CD4-positive, alpha-beta T cell (primary cell): ENCODE data around the gene SCN3B. TPM values are rescaled to one million over a fixed set of nuclear protein-coding genes. Genes with fewer than 3 reads are reported as not detected.

ENCODE experiments used
- ATAC-seq: fragments of 200-7000 bp; cut with Tn5 transposase; one replicate; pipeline ENCODE4 v1.10.0; 2022; ENCODE audit warnings: mild to moderate bottlenecking; ENCODE audit not compliant: poor library complexity
- CTCF ChIA-PET: fragments of 350-600 bp; sonication (Branson Sonifier 250); formaldehyde crosslinking; loops from one replicate; lab custom pipeline; 2021; ENCODE audit warnings: antibody characterized with exemption, inconsistent platforms; lab: Charles Lee
- POLR2A ChIA-PET: fragments of 350-600 bp; sonication (Branson Sonifier 250); formaldehyde crosslinking; loops from one replicate; lab custom pipeline; 2021; ENCODE audit warnings: antibody characterized with exemption, inconsistent platforms; lab: Charles Lee
- DNase-seq, 14 experiments: peaks; one replicate each; pipeline ENCODE4 v3.0.0-alpha.2; 2013 to 2020; ENCODE audit warnings: mixed read lengths in 2 of 14
- H3K27ac ChIP-seq, 2 donors: one replicate each; pipeline versions ENCODE4 v1.5.1 to v1.7.0; 2013; ENCODE audit warnings: low read length in 2 of 2, low read depth in 1 of 2, mild to moderate bottlenecking in 1 of 2
- H3K27me3 ChIP-seq, 2 experiments: 1 replicate in 1 of 2; 2 replicates in 1 of 2; pipeline versions ENCODE4 v1.6.1 to v1.7.0; 2013; ENCODE audit warnings: low read length in 2 of 2, control low read depth in 1 of 2, mild to moderate bottlenecking in 1 of 2, moderate library complexity in 1 of 2; ENCODE audit not compliant: insufficient read depth in 2 of 2, control insufficient read depth in 1 of 2
- H3K36me3 ChIP-seq: one replicate; pipeline ENCODE4 v1.6.1; 2013; ENCODE audit warnings: low read length, control low read depth; ENCODE audit not compliant: insufficient read depth
- H3K4me1 ChIP-seq: one replicate; pipeline ENCODE4 v1.6.1; 2013; ENCODE audit warnings: low read length, control low read depth; ENCODE audit not compliant: insufficient read depth
- H3K4me3 ChIP-seq: one replicate; pipeline ENCODE4 v1.5.1; 2013; ENCODE audit warnings: mild to moderate bottlenecking, low read length, moderate library complexity
- H3K9me3 ChIP-seq, 2 experiments: 1 replicate in 1 of 2; 2 replicates in 1 of 2; pipeline versions ENCODE4 v1.6.1 to v1.7.0; 2013; ENCODE audit warnings: low read length in 2 of 2, mild to moderate bottlenecking in 2 of 2, control low read depth in 1 of 2, moderate library complexity in 1 of 2; ENCODE audit not compliant: control insufficient read depth in 1 of 2, insufficient read depth in 1 of 2
- H3K27ac Mint-ChIP-seq: one replicate; pipeline ENCODE4 v1.8.0; 2020; ENCODE audit warnings: mixed read lengths
- H3K27me3 Mint-ChIP-seq: one replicate; pipeline ENCODE4 v1.8.0; 2021; ENCODE audit warnings: mixed read lengths
- H3K36me3 Mint-ChIP-seq: one replicate; pipeline ENCODE4 v1.8.0; 2021; ENCODE audit warnings: low read depth, mixed read lengths
- H3K4me1 Mint-ChIP-seq: one replicate; pipeline ENCODE4 v1.8.0; 2021; ENCODE audit warnings: low read depth, mixed read lengths
- H3K4me3 Mint-ChIP-seq: one replicate; pipeline ENCODE4 v1.8.0; 2020; ENCODE audit warnings: mild to moderate bottlenecking, mixed read lengths
- H3K9me3 Mint-ChIP-seq: one replicate; pipeline ENCODE4 v1.8.0; 2020; ENCODE audit warnings: mixed read lengths
- CTCF ChIP-seq: fragments of 200-600 bp; IDR thresholded peaks from one replicate; pipeline ENCODE4 v1.8.0; 2022; ENCODE audit warnings: antibody characterized with exemption, mild to moderate bottlenecking
- intact Hi-C, 2 experiments: fragments of 100-400 bp; cut with DNase I in 1 of 2; cut with micrococcal nuclease in 1 of 2; formaldehyde crosslinking; loops; one replicate each; pipeline versions ENCODE4 v1.15.1 to v1.9.0; 2023 to 2025; cut with DNase I, micrococcal nuclease
- total RNA-seq, 174 experiments: library from RNA in 2 of 174; stranded (reverse) in 2 of 174; gene quantifications; one replicate each; pipeline ENCODE4 v1.2.3 and lab custom pipeline; 2021 to 2026

The SCN3B gene
- total RNA-seq, 2 experiments from 2014 or later: not detected

DNA sequence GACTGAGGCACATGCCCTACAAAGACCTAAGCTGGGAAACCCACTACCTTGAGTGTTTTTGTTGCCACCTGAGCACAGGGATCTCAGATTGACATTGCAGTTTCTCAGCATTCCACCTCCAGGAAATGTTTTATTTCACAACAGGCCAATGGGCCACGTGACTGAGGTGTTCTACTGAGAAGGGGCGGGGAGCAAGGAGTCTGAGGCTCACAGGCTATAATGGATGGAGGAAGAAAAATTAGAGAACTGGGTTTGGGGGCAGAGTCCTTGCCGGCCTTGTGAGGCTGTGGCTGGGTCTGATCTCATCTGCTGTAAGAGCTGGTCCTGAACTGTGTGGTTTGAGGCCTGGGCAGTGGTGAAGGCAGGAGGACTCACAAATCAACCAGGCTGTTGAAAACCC is 46.3 kb upstream of the SCN3B start:
- no peak for DNase-seq
- no peak for TF ChIP-seq CTCF
- intact Hi-C loops: no loop called here
- Histone ChIP-seq H3K9me3 (no peaks in the 10 kb centered on the region), H3K27ac (no peak overlapping the region), H3K27me3 (peaks cover 0 to 7% of the 10 kb centered on the region in 2 experiments), H3K4me3 (no peak overlapping the region), H3K36me3 (no peaks in the 10 kb centered on the region), H3K4me1 (no peaks in the 10 kb centered on the region)
- H3K4me1 Mint-ChIP-seq: no peaks in the 10 kb centered on the region
- CTCF ChIA-PET: no interaction called here
- no peak for ATAC-seq
- no peak overlapping the region for H3K4me3 Mint-ChIP-seq
- H3K9me3 Mint-ChIP-seq: no peaks in the 10 kb centered on the region
- peaks cover 36% of the 10 kb centered on the region for H3K27me3 Mint-ChIP-seq
- POLR2A ChIA-PET: no interaction called here
- no peak overlapping the region for H3K27ac Mint-ChIP-seq
- no peaks in the 10 kb centered on the region for H3K36me3 Mint-ChIP-seq

DNA sequence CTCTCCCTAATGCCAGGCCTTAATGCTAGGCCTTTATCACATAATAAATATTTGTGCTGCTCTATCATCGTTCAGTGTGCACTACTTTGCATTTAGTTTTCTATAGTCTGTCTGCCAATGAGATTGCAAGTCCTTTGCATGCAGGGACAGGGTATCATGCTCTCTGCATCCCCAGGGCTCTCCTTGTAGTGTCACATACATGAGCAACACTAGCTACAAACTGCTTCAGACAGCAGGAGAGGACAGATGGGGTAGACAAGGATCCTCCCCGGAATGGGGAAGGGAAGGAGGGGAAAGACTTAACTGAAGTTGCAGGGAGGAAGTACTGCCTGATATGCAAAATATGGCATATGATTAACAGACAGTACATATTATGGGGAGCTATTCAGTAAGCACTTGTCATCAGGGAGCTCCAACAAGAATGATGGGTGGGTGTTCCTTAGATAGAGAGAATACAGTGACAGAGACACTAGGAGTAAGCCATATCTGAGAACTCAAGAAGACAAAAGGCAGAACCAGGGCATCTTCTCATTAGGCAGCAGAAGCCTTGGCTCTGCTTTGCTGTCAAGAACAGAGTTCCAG is 44.2 kb upstream of the SCN3B start:
- Mint-ChIP-seq H3K4me3 (no peak overlapping the region), H3K27ac (no peak overlapping the region), H3K9me3 (no peaks in the 10 kb centered on the region), H3K4me1 (no peaks in the 10 kb centered on the region), H3K36me3 (no peaks in the 10 kb centered on the region), H3K27me3 (peaks cover 40% of the 10 kb centered on the region)
- ChIA-PET CTCF (no interaction called here), POLR2A (interaction anchor here (1.2 kb wide), 1 partner anchor 17 kb away, joined by 3 read pairs; no protein-coding TSS in a partner anchor)
- intact Hi-C loops: no loop called here
- Histone ChIP-seq H3K27me3 (peaks cover 0 to 14% of the 10 kb centered on the region in 2 experiments), H3K9me3 (no peaks in the 10 kb centered on the region), H3K4me3 (no peak overlapping the region), H3K27ac (no peak overlapping the region), H3K4me1 (no peaks in the 10 kb centered on the region), H3K36me3 (no peaks in the 10 kb centered on the region)
- no peak for TF ChIP-seq CTCF
- no peak for DNase-seq
- no peak for ATAC-seq

GRCh38 chr11:123696183-123696582 is 41.8 kb upstream of the SCN3B start:
- H3K4me1 ChIP-seq: no peaks in the 10 kb centered on the region
- Mint-ChIP-seq H3K36me3 (no peaks in the 10 kb centered on the region), H3K4me3 (no peak overlapping the region), H3K27me3 (peaks cover 53% of the 10 kb centered on the region), H3K4me1 (no peaks in the 10 kb centered on the region), H3K27ac (no peak overlapping the region), H3K9me3 (no peaks in the 10 kb centered on the region)
- no peak overlapping the region for H3K27ac ChIP-seq
- TF ChIP-seq CTCF: no peak
- intact Hi-C loops: no loop called here
- DNase-seq (no peak), ATAC-seq (no peak)
- H3K4me3 ChIP-seq: no peak overlapping the region
- peaks cover 0 to 15% of the 10 kb centered on the region in 2 experiments for H3K27me3 ChIP-seq
- no peaks in the 10 kb centered on the region for H3K36me3 ChIP-seq
- ChIA-PET CTCF (no interaction called here), POLR2A (no interaction called here)
- no peaks in the 10 kb centered on the region for H3K9me3 ChIP-seq
